ACC112 (cell line): Measurements from ENCODE around the gene INS.

Experiments
- H2AFZ ChIP-seq: fragments of 200-600 bp; sonication (generic); one replicate; pipeline ENCODE4 v1.6.0; 2017; ENCODE audit warnings: antibody characterized with exemption, low read length; ENCODE audit not compliant: unreplicated experiment
- H3K27ac ChIP-seq: fragments of 200-600 bp; sonication (generic); 2 replicates; pipeline ENCODE4 v1.5.1; 2014; ENCODE audit warnings: low read depth, mild to moderate bottlenecking, antibody characterized with exemption, low read length, moderate library complexity
- H3K27me3 ChIP-seq: fragments of 200-600 bp; sonication (generic); 2 replicates; pipeline ENCODE4 v1.6.1; 2014; ENCODE audit warnings: mild to moderate bottlenecking, antibody characterized with exemption, low read length, moderate library complexity, mixed read lengths; ENCODE audit not compliant: insufficient read depth
- H3K36me3 ChIP-seq: fragments of 200-600 bp; sonication (generic); 2 replicates; pipeline ENCODE4 v1.6.1; 2016; ENCODE audit warnings: mild to moderate bottlenecking, antibody characterized with exemption, low read length, moderate library complexity, mixed read lengths; ENCODE audit not compliant: insufficient read depth
- H3K4me1 ChIP-seq: fragments of 200-600 bp; sonication (generic); one replicate; pipeline ENCODE4 v1.6.1; 2016; ENCODE audit warnings: low read length, mixed read lengths; ENCODE audit not compliant: insufficient read depth, unreplicated experiment, control insufficient read depth
- H3K4me3 ChIP-seq: fragments of 200-600 bp; sonication (generic); 2 replicates; pipeline ENCODE4 v1.5.1; 2014; ENCODE audit warnings: mild to moderate bottlenecking, low read depth, low read length
- H3K79me2 ChIP-seq: fragments of 200-600 bp; sonication (generic); one replicate; pipeline ENCODE4 v1.6.0; 2016; ENCODE audit warnings: low read length; ENCODE audit not compliant: control insufficient read depth, unreplicated experiment, insufficient read depth

The INS gene

DNA sequence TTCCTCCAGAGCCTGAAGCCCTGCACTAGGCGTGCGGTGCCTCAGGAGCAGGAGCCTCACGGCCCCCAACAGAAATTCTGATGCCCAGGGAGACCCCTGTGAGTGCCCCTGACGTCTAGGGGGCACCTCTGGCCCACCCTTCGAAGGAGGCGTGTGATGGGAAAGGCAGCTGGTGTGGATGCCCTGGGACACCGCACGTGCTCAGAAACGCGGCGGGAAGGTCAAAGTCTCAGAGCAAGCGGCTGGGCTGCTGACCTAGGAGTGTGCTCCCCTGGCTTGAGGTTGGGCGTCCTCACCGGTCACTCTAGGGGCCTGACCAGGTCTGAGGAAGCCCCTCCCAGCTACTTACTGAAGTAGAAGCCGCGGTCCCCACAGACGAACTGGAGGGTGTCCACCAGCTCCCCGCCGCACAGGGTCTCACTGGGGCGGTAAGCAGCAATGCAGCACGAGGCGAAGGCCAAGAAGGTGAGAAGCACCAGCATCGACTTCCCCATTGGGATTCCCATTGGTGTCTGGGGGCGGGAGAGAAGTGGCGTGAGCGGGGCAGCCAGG lies 25.9 kb downstream of the INS start:
- H3K4me3 ChIP-seq: no peak overlapping the region
- H3K27ac ChIP-seq: no peak overlapping the region
- no peaks in the 10 kb centered on the region for H3K36me3 ChIP-seq
- H3K79me2 ChIP-seq: no peaks in the 10 kb centered on the region
- H2AFZ ChIP-seq: no peak overlapping the region
- H3K27me3 ChIP-seq: peaks cover 38% of the 10 kb centered on the region
- no peaks in the 10 kb centered on the region for H3K4me1 ChIP-seq

DNA sequence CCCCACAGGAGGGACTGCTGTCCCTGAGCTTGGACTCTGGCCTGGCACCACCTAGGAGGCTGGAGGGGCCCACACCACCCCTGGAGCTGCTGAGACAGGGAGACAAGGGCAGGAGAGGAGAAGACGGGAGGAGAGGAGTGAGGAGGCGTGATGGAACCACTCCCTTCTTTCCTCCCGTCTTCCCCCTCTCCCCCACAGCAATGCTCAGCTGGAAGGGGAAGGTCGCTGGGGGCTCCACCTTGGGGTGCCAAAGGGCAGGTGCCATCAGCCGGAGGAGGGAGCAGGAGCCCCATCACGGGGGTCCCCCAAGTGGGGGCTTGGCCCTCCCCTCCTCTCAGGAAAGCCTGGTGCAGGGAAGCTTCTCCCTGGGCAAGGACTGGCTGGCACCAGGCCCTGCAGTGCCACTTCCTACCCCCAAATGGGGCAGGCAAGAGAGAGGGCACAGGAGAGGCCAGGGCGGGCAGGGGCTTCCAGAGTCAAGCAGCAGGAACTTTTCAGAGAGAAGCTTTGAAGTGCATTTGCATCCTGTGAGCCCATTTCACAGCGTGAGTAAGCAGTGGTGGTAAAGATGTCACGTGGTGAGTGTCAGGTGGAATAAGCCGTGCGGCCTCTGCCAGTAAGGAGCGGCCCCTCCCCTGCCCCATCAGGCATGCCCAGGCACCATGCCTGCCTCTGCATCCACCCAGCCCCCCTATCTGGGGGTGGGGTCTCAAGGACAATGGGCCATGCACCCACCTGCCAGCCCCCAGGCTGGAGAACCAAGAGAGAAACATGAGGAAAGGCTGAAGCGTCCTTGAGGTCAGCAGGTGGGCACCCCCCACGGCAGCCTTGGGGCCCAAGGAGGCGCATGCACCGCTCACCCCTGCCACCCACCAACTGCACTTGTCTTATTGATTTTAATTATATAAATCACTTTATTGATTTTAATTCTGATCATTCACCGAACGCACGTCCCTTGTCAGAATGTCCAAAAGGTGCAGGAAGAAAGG lies 26.7 kb downstream of the INS start:
- no peaks in the 10 kb centered on the region for H3K4me1 ChIP-seq
- no peaks in the 10 kb centered on the region for H3K79me2 ChIP-seq
- H3K27me3 ChIP-seq: peaks cover 32% of the 10 kb centered on the region
- no peak overlapping the region for H3K27ac ChIP-seq
- no peak overlapping the region for H2AFZ ChIP-seq
- H3K36me3 ChIP-seq: no peaks in the 10 kb centered on the region
- H3K4me3 ChIP-seq: no peak overlapping the region

DNA sequence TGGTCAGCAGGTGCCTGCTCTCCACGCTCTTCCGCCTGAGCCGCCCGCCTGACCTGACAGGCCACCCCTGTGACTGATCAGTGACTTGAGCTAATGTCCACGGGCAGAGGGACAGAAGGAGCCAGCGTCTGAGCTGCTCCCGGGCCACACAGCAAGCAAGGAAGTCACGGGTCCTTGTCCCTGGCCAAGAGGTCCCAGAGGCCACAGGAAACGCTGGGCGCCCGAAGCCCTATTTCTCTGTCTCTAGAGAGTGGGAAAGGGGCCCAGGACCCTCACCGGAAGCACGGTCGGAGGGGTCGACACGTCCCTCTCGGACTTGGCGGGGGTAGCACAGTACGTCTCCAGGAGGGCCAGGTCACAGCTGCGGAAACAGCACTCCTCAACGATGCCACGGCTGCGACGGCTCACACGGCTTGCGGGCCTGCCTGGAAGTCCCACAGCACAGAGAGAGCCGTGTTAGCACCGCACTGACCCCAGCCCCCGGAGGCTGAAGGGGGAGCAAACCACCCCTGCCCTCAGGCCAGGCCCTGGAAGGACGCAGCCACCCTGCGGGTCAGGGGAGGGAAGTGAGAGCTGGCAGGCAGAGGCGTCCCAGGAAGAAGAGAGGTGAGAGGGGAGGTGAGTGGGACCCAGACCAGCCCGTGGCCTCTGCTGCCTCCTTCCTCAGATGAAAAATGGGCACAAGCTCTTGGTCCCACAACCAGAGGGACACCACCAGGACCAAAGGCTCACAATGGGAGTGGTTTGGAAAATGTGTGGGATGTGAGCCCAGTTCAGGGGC lies 27.6 kb downstream of the INS start:
- Histone ChIP-seq H3K4me1 (no peaks in the 10 kb centered on the region), H3K79me2 (no peaks in the 10 kb centered on the region), H3K4me3 (no peak overlapping the region), H3K27me3 (peaks cover 26% of the 10 kb centered on the region), H2AFZ (no peak overlapping the region), H3K27ac (no peak overlapping the region), H3K36me3 (no peaks in the 10 kb centered on the region)

DNA sequence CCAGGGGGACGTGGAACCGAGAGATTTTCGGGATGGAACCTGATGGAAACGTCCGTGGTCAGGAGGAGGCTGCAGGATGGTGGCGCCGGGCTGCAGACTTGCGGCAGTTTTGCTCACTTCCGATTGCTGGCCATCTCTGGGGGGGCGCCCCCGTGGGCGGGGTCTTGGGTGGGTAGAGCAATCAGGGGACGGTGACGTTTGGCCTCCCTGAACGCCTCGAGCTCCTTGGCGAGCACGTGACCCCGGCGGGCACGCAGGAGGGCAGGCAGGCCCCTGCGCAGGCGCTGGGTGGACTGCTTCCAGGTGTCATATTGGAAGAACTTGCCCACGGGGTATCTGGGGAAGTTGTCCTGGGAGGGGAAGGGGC lies 28.2 kb downstream of the INS start:
- no peak overlapping the region for H2AFZ ChIP-seq
- H3K4me1 ChIP-seq: no peaks in the 10 kb centered on the region
- peaks cover 20% of the 10 kb centered on the region for H3K27me3 ChIP-seq
- H3K27ac ChIP-seq: no peak overlapping the region
- H3K36me3 ChIP-seq: no peaks in the 10 kb centered on the region
- no peak overlapping the region for H3K4me3 ChIP-seq
- H3K79me2 ChIP-seq: no peaks in the 10 kb centered on the region

DNA sequence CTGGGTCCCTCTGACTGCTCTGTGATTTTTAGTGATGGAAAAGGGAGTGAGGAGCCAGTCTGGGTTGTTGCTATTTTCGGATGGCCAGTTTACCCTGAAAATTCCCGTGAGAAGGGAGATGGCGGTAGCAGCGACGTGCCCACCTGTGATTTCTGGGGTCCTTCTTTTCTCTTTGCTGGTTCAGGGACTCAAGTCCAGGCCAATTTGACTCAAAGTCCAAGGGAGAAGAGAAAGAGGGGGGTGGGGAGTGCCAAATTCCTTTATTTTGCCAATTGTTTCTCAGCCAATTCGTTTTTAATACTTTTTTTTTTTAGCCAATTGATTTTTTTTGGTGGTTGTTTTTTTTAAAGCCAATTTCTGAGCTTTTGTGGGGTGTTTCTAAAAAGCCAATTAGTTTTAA lies 28.8 kb downstream of the INS start:
- Histone ChIP-seq H3K4me3 (no peak overlapping the region), H3K27ac (no peak overlapping the region), H3K36me3 (no peaks in the 10 kb centered on the region), H3K27me3 (peaks cover 14% of the 10 kb centered on the region), H3K4me1 (no peaks in the 10 kb centered on the region), H2AFZ (no peak overlapping the region), H3K79me2 (no peaks in the 10 kb centered on the region)

DNA sequence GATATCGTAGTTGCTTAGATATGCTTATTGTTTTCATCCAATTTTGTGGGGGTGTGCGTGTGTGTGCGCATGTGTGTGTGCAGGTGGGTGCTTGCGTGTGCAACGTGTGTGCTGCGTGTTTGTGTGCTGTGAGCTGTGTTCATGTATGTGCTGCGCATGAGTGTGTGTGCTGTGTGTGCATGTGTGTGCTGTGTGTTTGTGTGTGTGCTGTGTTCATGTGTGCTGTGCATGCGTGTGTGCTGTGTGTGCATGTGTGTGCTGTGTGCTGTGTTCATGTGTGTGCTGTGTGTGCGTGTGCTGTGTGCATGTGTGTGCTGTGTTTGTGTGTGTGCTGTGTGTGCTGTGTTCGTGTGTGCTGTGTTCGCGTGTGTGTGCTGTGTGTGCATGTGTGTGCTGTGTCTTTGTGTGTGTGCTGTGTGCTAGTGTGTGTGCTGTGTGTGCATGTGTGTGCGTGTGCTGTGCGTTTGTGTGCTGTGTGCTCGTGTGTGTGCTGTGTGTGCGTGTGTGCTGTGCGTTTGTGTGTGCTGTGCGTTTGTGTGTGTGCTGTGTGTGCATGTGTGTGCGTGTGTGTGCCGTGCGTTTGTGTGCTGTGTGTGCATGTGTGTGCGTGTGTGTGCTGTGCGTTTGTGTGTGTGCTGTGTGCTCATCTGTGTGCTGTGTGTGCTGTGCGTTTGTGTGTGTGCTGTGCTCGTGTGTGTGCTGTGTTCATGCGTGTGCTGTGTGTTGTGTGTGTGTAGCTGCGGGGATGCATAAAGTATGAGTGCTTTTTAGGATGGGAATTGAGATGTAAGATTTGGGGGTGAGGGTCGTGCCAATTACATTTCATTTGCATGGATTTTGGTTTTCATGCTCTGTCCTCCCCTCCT lies 29.4 kb downstream of the INS start:
- Histone ChIP-seq H3K36me3 (no peaks in the 10 kb centered on the region), H3K4me3 (no peak overlapping the region), H3K4me1 (no peaks in the 10 kb centered on the region), H2AFZ (no peak overlapping the region), H3K27me3 (peaks cover 8% of the 10 kb centered on the region), H3K27ac (no peak overlapping the region), H3K79me2 (no peaks in the 10 kb centered on the region)

DNA sequence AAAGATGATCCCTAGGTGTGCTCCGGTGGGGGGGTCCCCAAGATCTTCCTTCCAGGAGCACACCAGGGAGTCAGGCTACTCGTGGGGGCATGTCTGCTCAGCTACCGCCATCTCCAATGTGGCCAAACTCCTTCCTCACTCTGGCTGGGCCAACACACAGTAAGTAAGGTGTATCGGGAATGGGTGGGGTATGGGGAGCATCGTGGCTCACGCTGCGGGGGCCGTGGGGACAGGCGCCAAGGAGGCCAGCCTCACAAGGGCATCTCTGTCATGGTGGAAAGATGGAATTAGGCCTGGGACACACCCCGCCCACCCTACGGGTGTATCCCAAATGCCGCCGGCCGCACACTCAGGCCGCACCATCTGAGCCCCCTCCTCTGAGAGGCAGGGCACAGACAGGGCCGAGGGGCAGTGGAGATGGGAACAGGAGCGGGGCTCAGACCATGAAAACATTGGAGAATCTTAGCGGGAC lies 30.1 kb downstream of the INS start:
- H3K4me1 ChIP-seq: no peaks in the 10 kb centered on the region
- H3K27me3 ChIP-seq: peaks cover 6% of the 10 kb centered on the region
- H3K79me2 ChIP-seq: no peaks in the 10 kb centered on the region
- no peak overlapping the region for H2AFZ ChIP-seq
- H3K36me3 ChIP-seq: no peaks in the 10 kb centered on the region
- H3K4me3 ChIP-seq: no peak overlapping the region
- H3K27ac ChIP-seq: no peak overlapping the region

DNA sequence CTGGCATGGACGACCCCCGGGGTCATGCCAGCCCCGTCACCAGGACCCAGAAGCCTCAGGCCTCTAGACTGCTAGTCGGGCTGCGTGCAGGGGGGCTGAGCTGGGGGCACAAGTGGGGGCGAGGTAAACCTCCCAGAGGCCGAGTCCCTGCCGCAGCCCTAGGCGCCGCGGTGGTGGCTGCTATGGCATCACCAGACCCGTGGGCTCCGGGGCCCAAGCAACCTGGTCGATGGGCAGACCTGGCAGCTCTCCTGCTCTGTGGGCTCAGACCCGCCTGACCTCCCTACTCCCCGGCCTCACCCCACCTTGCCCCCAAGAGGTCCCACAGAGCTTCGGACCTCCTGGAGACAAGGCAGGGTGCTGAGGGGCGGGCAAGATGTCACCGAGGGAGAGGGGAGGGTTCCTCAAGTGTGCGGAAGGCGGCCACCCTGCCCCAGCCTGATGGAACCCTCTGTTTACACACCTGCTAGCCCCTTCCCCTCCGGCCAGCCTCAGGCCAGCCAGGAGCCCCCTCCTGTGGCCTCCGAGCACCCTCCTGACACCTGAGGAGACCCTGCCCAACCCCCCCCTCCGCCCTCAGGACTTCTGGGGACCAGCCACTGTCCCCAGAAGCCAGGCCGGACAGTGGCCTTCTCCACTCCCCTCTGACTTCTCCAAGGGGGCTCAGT lies 31.2 kb downstream of the INS start:
- Histone ChIP-seq H3K27me3 (peaks cover 6% of the 10 kb centered on the region), H3K36me3 (no peaks in the 10 kb centered on the region), H2AFZ (no peak overlapping the region), H3K4me1 (no peaks in the 10 kb centered on the region), H3K27ac (no peak overlapping the region), H3K4me3 (no peak overlapping the region), H3K79me2 (no peaks in the 10 kb centered on the region)

DNA sequence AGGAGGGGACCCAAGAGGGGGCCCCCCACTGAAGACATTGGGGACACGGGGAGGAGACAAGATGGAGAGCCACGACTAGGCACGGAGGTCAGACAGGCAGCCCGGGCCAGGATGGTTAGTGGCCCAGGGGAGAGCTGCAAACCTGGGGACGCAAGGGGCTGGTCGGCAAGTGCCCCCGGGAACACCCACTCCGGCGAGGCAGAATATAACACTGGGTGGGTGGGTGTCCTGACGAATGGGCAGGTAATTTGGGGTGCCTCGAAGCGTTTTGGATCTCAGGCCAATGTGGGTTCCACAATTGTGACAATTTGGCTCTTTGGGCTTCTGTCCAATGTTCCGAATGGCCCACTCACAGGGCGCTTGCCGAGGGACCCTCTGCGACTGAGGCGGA lies 31.7 kb downstream of the INS start:
- Histone ChIP-seq H3K27me3 (peaks cover 6% of the 10 kb centered on the region), H3K79me2 (no peaks in the 10 kb centered on the region), H3K27ac (no peak overlapping the region), H3K4me3 (no peak overlapping the region), H2AFZ (no peak overlapping the region), H3K36me3 (no peaks in the 10 kb centered on the region), H3K4me1 (no peaks in the 10 kb centered on the region)
